ENCODE results near the gene IRX4. TPM values are rescaled to one million over a fixed set of nuclear protein-coding genes. Genes with fewer than 3 reads are reported as not detected.

The IRX4 gene
- polyA plus RNA-seq, 3 donors from 2014 or later, result not detected

DNA sequence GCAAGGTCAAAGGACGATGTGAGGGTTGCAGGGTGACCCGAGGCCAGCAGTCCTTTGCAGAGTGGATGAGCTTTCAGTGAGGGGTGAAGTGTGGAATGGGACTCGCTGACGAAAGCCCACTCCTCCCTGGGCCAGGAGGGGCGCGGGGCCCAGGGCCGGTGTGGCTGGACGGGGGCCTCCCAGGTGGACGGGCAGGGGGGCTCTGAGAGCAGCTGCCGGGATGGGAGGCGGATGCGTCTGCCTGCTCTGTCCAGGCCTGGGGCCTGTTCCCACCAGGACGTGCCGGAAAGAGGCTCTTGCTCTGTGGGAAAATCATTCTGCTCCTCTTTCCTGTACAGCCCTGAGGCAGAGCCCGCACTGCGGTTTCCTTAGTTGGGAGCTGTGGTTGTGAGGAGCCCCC lies 24.3 kb downstream of the IRX4 start:
- no peak for DNase-seq
- H3K27ac Mint-ChIP-seq, result no peak overlapping the region
- H3K27me3 Mint-ChIP-seq (ENCODE audit: low read depth in 3 of 3), result peaks cover 3 to 10% (median 7%) of the 10 kb centered on the region in 3 donors
- H3K4me1 Mint-ChIP-seq, result no peaks in the 10 kb centered on the region
- H3K36me3 Mint-ChIP-seq, result no peaks in the 10 kb centered on the region
- peaks cover 0 to 3% (median 0%) of the 10 kb centered on the region in 6 donors for H3K9me3 Mint-ChIP-seq
- no peak overlapping the region for H3K4me3 Mint-ChIP-seq

DNA sequence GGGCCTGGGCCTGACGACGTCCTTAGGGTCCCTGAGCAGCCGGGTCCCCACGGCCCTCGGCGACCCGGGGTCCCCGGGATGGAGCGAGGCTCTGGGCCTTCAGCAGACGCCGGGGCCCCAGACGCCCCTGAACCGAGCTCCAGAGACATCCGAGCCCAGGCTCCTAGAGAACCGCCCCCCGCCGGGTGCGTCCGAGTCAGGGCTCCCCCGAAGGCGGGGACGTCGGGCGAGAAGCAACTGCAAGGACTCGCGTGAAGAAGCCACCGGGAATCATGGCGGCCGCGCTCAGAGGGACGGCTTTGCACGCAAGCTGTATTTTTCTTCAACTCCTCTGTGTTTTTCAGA lies 25.5 kb downstream of the IRX4 start:
- Mint-ChIP-seq H3K27me3 (ENCODE audit: low read depth in 3 of 3) (peaks cover 4 to 15% (median 7%) of the 10 kb centered on the region in 3 donors), H3K27ac (no peak overlapping the region), H3K36me3 (no peaks in the 10 kb centered on the region), H3K4me1 (no peaks in the 10 kb centered on the region), H3K9me3 (peaks cover 0 to 3% (median 0%) of the 10 kb centered on the region in 6 donors), H3K4me3 (no peak overlapping the region)
- no peak for DNase-seq

DNA sequence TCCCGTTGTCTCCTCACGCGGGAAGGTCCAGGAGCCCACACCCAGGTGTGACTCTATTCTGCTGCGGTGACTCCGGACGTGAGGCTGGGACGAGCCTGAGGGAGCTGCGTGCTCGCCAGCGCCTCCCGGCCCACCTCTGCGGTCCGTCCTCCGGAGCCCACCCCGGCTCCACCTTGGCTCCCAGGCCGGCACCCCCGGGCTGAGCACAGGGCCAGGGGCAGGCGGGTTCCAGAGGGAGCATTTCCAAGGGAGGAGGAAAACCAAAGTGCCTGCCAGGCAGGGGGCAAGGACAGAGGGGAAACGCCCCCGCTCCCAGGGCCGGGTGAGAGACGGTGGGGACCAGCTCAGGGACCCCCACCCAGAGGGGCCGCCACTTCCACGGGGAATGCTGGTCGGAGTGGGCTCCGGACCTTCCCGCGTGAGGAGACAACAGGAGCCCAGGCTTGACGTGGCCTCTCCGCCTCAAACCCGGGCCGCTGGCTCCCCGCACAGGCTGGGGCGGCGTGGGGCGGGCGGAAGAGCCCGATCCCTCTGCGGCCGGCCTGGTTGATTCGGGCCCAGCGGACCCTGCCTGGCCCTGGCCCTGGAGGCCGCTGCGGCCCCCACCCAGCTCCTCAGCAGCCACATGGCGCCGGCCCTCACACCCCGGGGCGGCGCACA lies 26.0 kb downstream of the IRX4 start:
- Mint-ChIP-seq H3K4me3 (no peak overlapping the region), H3K4me1 (no peaks in the 10 kb centered on the region), H3K36me3 (no peaks in the 10 kb centered on the region), H3K9me3 (peaks cover 0 to 3% (median 0%) of the 10 kb centered on the region in 6 donors), H3K27ac (no peak overlapping the region), H3K27me3 (ENCODE audit: low read depth in 3 of 3) (peaks cover 5 to 18% (median 6%) of the 10 kb centered on the region in 3 donors)
- no peak for DNase-seq

DNA sequence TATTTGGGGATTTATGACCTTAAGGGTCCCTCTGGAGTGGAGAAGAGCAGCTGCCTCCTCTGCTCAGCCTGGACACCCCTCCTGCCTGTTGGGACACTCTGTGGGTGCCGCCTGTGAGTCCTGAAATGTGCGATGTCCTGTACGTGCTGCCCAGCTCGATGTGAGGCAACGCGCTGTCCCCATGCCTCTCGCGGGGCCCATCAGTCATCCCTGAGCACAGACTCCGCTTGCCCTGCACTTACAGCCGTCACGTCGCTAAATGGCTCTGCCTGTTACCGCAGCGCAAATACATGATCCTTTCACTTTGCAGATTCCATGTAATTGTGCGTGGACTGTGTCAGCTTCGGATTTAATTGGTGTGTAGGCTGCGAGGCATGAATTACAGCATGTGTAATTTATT lies 27.1 kb downstream of the IRX4 start:
- no peak for DNase-seq
- no peaks in the 10 kb centered on the region for H3K36me3 Mint-ChIP-seq
- H3K27ac Mint-ChIP-seq, result no peak overlapping the region
- no peaks in the 10 kb centered on the region for H3K4me1 Mint-ChIP-seq
- H3K27me3 Mint-ChIP-seq (ENCODE audit: low read depth in 3 of 3), result peaks cover 8 to 22% (median 9%) of the 10 kb centered on the region in 3 donors
- H3K9me3 Mint-ChIP-seq, result peaks cover 0 to 3% (median 0%) of the 10 kb centered on the region in 6 donors
- no peak overlapping the region for H3K4me3 Mint-ChIP-seq

DNA sequence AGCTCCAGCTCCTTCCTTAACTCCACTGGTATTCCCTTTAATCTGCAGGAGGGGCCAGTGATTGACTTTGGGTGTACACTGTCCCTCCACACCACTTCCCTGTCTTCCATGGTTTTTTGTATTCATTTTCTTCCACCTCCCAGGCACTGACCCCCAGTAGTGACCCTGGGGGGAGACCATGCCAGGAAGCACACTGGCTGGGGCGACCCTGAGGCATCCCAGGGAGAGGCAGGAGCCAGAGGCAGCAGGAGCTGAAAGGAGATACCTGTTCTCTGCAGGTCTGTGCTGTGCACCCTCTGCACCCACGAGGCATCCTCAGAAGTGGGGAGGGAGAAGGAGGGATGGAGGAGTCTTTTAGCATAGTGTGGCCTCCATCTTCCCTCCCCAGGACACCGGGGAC lies 27.6 kb downstream of the IRX4 start:
- no peaks in the 10 kb centered on the region for H3K36me3 Mint-ChIP-seq
- peaks cover 0 to 3% (median 0%) of the 10 kb centered on the region in 6 donors for H3K9me3 Mint-ChIP-seq
- no peaks in the 10 kb centered on the region for H3K4me1 Mint-ChIP-seq
- H3K27ac Mint-ChIP-seq, result no peak overlapping the region
- no peak overlapping the region for H3K4me3 Mint-ChIP-seq
- DNase-seq, result no peak
- peaks cover 8 to 23% (median 9%) of the 10 kb centered on the region in 3 donors for H3K27me3 Mint-ChIP-seq (ENCODE audit: low read depth in 3 of 3)

DNA sequence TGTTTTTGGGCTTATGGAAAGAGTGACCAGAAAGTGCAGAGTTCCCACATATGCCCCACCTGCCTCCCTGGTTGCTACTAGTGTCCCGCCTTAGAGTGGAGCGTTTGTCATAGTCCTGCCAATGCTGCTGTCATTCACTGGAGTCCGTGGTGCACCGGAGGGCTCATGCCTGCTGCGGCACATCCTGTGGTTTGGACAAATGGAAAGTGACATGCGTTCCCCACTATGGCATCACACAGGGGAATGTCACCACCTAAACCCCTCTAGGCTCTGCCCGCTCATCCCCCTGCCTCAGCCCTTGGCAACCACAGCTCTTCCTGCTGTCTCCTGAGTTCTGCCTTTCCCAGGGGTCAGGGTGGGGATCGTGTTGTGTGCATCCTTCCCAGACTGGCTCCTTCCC lies 29.2 kb downstream of the IRX4 start:
- H3K36me3 Mint-ChIP-seq, result no peaks in the 10 kb centered on the region
- no peaks in the 10 kb centered on the region for H3K4me1 Mint-ChIP-seq
- H3K27me3 Mint-ChIP-seq (ENCODE audit: low read depth in 3 of 3), result peaks cover 8 to 23% (median 10%) of the 10 kb centered on the region in 3 donors
- no peak overlapping the region for H3K27ac Mint-ChIP-seq
- DNase-seq, result no peak
- peaks cover 0 to 3% (median 0%) of the 10 kb centered on the region in 6 donors for H3K9me3 Mint-ChIP-seq
- H3K4me3 Mint-ChIP-seq, result no peak overlapping the region

DNA sequence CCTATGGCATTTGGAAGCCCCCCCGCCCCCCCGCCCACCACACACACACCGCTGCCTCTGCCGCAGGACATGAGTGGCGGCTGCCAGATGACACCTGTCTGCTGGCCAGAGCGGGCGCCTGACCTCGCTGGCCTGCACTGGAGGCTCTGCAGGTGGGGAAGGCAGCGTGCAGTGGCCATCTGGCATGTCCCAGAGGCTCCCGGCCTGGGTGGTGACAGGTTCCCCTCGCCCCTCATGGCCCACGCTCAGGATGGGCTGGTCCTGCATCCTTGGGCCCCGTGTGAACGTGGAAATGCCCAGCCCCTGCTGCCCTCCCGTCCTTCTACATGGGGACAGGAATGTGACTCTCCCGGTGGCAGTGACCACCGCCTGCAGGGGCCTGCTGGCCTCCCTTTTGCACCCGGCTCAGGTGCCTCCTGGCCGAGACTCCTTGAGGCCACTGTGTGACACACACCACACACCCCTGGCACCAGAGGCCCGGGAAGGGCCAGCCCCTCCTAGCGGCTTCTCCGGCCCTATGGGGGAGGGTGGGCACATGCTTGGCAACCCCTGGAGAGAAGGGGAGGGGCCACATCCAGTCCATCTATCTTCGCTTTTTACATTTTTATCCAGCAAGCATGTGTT lies 30.3 kb downstream of the IRX4 start:
- H3K4me3 Mint-ChIP-seq, result no peak overlapping the region
- DNase-seq, result no peak
- no peak overlapping the region for H3K27ac Mint-ChIP-seq
- H3K36me3 Mint-ChIP-seq, result no peaks in the 10 kb centered on the region
- H3K9me3 Mint-ChIP-seq, result peaks cover 0 to 3% (median 0%) of the 10 kb centered on the region in 6 donors
- H3K27me3 Mint-ChIP-seq (ENCODE audit: low read depth in 3 of 3), result peaks cover 8 to 25% (median 10%) of the 10 kb centered on the region in 3 donors
- no peaks in the 10 kb centered on the region for H3K4me1 Mint-ChIP-seq

DNA sequence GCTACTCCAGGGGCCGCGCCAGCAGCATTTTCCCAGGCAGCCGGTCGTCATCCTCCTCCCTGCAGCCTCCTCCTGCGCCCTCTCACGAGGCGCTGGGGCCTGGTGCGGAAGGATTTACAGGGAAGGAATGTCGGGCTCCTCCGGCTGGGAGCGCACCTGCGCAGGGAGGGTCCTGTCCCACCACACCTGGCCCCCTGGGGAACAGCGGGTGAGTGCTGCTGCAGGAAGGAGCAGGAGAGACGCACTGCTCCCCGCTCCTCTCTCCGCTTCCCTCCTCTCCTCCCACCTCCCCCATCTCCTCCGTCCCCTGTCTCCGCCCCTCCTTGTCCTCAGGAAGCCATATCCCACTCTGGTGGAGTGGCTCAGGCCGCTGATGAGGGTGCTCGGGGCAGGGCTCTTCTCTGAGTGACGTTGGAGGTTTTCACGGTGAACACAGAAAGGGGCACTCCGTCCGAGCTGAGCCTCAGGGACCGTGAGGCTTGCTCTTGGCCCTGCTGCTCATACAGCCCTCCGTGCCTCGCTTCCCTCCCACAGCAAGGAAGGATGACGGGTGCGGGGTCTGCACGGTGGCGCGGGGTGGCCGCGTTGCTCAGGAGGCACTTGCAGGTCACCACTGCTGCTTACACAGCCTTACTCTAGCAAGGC lies 31.3 kb downstream of the IRX4 start:
- H3K27ac Mint-ChIP-seq, result no peak overlapping the region

DNA sequence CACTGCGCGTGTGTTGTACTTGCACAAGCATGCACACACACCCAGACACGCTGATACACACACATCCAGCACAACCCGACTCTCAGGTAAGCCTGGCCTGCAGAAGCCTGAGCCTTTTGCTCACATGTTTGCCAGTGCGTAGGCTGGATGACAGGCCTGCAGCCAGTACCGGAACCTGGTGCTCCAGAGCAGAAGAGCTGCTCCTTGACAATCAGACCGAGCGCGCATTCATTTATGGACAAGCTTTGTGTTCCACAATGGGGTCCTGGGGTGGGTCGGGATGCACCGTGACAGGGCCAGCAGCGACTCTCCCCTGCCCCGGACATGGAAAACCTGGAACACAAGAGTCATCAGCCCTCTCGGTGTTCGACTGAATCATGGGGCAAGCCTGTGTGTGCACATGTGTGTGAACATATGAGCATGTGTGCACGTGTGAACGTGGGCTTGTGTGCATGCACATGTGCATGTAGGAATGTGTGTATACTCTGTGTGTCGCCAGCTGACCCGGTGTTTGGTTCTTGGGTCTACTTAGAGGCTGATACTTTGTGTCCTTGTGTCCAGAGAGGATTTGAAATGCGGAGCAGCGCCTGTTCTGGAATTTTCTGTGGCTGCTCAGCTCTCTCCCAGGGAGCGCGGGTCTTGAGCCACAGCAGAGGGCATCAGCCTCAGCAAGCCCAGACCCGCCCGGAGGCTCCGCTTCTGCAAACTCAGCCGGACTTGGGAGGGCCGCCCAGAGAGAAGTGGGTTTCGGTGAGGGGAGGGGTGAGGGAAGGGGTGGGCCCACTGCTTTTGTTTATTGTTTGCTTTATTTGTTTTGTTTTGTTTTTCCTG lies 32.2 kb downstream of the IRX4 start:
- no peak for DNase-seq
- Mint-ChIP-seq H3K36me3 (no peaks in the 10 kb centered on the region), H3K27ac (no peak overlapping the region), H3K4me1 (no peaks in the 10 kb centered on the region), H3K9me3 (peaks cover 0 to 3% (median 0%) of the 10 kb centered on the region in 6 donors), H3K4me3 (no peak overlapping the region), H3K27me3 (ENCODE audit: low read depth in 3 of 3) (peaks cover 10 to 25% (median 10%) of the 10 kb centered on the region in 3 donors)

More for the DNA sequence above, 31.3 kb downstream of the IRX4 start:
- Mint-ChIP-seq H3K4me1 (no peaks in the 10 kb centered on the region), H3K27me3 (ENCODE audit: low read depth in 3 of 3) (peaks cover 10 to 25% (median 10%) of the 10 kb centered on the region in 3 donors), H3K9me3 (peaks cover 0 to 3% (median 0%) of the 10 kb centered on the region in 6 donors), H3K4me3 (no peak overlapping the region), H3K36me3 (no peaks in the 10 kb centered on the region)
- no peak for DNase-seq

DNA sequence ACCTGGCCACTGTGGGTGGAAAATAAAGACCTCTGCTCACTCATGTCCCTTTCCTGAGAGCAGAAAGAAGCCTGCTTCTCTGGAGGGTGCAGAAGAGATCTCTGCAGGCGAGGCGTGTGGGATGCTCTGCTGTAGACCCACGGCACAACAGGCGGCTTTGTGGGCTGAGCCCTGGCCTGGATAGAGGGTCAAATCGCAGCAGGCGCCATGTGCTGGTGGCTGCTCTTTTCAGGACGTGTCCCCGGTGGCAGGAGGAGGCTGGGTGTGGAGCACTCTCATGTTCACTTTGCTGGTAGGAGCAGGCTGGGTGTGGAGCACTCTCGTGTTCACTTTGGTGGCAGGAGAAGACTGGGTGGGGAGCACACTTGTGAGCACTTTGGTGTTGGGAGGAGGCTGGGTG lies 35.1 kb downstream of the IRX4 start:
- Mint-ChIP-seq H3K4me3 (no peak overlapping the region), H3K4me1 (no peaks in the 10 kb centered on the region), H3K27me3 (ENCODE audit: low read depth in 3 of 3) (peaks cover 6 to 10% (median 6%) of the 10 kb centered on the region in 3 donors), H3K27ac (no peak overlapping the region), H3K9me3 (no peaks in the 10 kb centered on the region), H3K36me3 (no peaks in the 10 kb centered on the region)
- no peak for DNase-seq

DNA sequence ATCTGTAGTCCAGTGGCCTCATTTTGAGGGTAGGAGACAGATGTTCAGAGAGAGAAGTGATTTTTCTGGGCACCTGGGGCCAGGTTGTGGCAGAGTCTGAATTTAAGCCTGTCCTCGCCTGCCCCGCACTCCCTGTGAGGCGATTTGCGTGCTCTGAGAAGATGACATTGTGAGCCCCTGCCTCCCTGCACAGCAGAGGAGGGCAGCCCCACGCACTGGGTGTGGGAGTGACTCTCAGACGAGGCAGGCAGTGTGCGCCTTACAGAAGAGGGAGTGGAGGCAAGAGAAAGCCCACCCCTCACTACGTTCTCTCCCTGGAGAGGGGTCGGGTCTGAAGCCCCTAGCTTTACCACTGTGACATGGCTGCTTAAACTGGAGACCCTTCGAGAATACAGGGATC lies 35.7 kb downstream of the IRX4 start:
- H3K27me3 Mint-ChIP-seq (ENCODE audit: low read depth in 3 of 3), result peaks cover 6 to 10% (median 6%) of the 10 kb centered on the region in 3 donors
- H3K9me3 Mint-ChIP-seq, result no peaks in the 10 kb centered on the region
- H3K36me3 Mint-ChIP-seq, result no peaks in the 10 kb centered on the region
- no peak overlapping the region for H3K4me3 Mint-ChIP-seq
- no peaks in the 10 kb centered on the region for H3K4me1 Mint-ChIP-seq
- DNase-seq, result no peak
- H3K27ac Mint-ChIP-seq, result no peak overlapping the region

DNA sequence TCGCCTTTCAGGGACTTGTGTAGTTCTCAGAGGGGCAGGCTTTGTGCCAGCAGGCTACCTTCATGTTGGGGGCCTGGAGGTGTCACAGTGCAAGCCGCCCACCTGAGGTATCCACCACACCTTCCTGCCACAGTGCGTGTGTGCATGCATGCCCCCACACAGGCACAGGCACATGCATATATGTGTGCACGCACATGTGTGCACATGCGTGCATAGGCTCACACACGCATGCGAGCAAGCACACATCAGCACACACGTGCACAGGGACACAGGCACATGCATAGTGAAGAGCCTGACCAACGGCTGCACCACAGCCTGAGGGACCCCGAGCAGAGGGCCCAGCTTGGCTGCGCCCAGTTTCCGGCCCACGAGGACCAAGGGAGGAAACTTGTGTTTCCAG lies 36.1 kb downstream of the IRX4 start:
- H3K27ac Mint-ChIP-seq, result no peak overlapping the region
- no peak overlapping the region for H3K4me3 Mint-ChIP-seq
- H3K9me3 Mint-ChIP-seq, result no peaks in the 10 kb centered on the region
- peaks cover 4 to 8% (median 4%) of the 10 kb centered on the region in 3 donors for H3K27me3 Mint-ChIP-seq (ENCODE audit: low read depth in 3 of 3)
- DNase-seq, result no peak
- no peaks in the 10 kb centered on the region for H3K36me3 Mint-ChIP-seq
- H3K4me1 Mint-ChIP-seq, result no peaks in the 10 kb centered on the region

DNA sequence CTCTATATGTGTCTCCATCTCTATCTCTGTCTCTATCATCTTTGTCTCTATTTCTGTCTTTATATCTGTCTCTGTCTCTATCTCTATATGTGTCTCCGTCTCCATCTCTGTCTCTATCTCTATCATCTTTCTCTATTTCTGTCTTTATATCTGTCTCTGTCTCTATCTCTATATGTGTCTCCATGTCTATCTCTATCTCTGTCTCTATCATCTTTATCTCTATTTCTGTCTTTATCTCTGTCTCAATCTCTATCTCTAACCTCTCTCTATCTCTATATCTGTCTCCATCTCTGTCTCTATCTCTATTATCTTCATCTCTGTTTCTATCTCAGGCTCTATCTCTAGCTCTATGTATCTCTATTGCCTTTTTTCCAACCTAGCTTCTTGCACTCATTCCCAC lies 37.0 kb downstream of the IRX4 start:
- Mint-ChIP-seq H3K4me1 (no peaks in the 10 kb centered on the region), H3K9me3 (no peaks in the 10 kb centered on the region), H3K27me3 (ENCODE audit: low read depth in 3 of 3) (peaks cover 2 to 5% (median 3%) of the 10 kb centered on the region in 3 donors), H3K36me3 (no peaks in the 10 kb centered on the region), H3K4me3 (no peak overlapping the region), H3K27ac (no peak overlapping the region)
- no peak for DNase-seq

Measured in immature natural killer cell (primary cell).